DMS53 treated with DMSO at 0.1 percent for 48 hours (cell line): ENCODE measurements around the gene INTS6L.
"Not testable (repeated sequence)": the region's sequence is repeated elsewhere in the genome, so short reads cannot be mapped to it uniquely, and the experiment has no call there.

ENCODE experiments used
- DNase-seq: peaks from one replicate; lab custom pipeline; 2025; ENCODE audit not compliant: unreplicated experiment; lab: John Stamatoyannopoulos, UW

INTS6L gene

DNA sequence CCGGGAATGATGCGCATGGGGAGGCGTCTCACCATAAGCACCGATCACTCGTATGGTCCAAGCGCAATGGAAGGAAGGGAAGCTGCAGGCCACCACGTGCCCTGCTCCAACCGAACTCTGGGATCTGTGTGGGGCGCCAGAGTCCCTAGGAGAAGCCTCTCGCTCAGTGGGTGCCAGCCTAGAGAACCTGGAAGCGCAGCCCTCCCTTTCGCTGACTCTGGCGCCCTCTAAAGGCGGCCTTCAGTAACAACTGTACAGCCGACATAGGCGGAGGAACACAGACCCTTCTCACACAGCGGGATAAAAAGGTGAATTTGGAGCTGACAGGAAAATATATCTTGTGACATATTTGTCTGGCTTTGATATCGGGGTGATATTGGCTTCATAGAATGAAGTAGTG lies 76.0 kb downstream of the INTS6L start:
- DNase-seq: peak; percentile 34

DNA sequence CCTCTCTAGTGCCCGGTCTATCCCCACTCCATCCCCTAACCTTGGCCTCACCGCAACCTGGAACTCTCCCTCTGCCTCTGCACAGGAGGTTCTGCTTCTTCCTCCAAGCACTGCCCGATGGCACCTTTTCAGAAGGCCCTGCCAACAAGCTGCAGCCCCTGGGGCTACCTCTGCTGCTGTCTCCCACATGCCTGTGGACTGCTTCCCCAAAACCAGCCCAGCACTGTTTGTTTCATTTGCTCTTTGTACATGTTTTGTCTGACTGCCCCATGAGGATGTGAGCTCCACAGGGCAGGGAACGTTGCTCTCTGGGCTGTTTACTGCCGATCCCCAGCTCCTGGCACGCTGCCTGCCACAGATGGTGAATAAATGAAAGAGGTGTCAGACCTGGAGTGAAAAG lies 85.4 kb downstream of the INTS6L start:
- no peak for DNase-seq

DNA sequence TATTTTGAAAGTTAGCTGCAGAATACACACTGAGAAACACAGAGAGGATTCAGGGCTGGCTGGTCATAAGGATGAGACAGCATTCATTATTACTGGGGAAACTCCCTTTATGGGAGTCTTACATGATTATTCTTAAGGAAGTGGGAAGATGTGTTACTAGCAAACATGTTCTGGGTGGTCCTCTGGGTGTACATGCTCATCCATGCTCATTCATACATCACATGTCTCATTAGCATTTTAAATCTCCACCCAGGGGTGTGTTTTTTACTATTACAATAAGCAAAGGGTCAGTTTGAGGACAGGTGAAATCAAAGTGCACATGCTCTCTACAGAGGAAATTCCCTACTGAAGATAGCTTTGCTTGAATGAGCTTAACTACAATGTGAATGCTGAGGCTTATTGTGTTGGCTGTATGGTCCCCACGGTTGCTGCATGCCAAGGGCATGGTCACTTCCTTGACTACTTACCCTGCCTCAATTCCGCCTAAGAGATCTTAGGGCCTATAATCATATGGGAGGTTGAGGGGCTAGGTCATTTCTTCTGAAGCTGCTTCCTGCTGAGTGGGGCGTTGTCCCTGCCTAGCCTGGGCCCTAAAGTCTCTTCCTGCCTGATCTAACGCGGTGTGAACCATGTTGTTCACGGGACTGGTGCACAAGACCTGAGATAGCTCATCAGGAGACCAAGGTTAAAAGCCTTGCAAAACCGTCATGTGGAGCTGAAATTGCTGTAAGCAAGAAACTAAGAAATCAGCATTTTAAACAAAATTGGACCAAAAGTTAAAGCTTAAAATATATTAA lies 104.1 kb downstream of the INTS6L start:
- DNase-seq: not testable (repeated sequence)

DNA sequence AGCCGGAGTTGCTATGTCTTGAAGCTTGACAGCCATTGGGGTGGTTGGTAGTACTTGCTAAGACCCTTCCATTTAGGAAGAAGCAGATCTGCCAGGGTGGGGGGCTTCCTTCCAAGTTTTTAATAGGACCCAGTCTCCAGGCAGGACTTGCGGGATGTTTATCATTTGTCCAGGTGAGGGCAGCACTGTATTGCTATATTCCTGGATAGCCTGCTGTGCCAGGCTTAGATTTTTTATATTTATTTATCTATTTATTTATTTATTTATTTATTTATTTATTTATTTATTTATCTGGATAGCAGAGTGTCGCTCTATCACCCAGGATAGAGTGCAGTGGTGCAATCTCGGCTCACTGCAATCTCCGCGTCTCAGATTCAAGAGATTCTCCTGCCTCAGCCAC lies 105.5 kb downstream of the INTS6L start:
- DNase-seq: no peak

DNA sequence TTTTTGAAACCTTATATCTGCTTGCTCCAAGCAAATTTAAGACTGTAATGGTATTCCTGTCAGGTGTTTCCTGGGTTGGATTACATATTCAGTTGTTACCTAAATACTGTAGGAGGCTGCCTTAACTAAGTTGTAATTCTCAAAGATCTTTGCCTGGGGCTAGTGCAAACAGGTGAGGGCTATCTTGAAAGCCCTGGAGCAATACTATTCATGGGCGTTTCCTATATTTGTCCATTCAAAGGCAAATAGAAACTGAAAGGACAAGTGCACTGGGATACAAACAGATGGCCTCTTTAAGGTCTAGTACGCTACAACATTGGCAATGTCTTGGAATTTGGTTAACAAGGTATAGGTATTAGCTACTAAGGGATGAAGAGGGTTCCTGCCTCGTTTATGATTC lies 108.9 kb downstream of the INTS6L start:
- DNase-seq: no peak
